OCI-M2 (cell line): ENCODE results near the gene PPIL6.
"Not testable (repeated sequence)": the region's sequence is repeated elsewhere in the genome, so short reads cannot be mapped to it uniquely, and the experiment has no call there.

Experiments used
- DNase-seq: peaks from one replicate; lab custom pipeline; 2025; ENCODE audit not compliant: unreplicated experiment; lab: John Stamatoyannopoulos, UW

PPIL6 gene

GRCh38 chr6:109467696-109468095 is 27.3 kb upstream of the PPIL6 start:
- no peak for DNase-seq

- DNase-seq: no peak
Measured at GRCh38 chr6:109466212-109466923, 25.9 kb upstream of the PPIL6 start.

GRCh38 chr6:109465772-109466171 is 25.3 kb upstream of the PPIL6 start:
- DNase-seq: no peak

DNA sequence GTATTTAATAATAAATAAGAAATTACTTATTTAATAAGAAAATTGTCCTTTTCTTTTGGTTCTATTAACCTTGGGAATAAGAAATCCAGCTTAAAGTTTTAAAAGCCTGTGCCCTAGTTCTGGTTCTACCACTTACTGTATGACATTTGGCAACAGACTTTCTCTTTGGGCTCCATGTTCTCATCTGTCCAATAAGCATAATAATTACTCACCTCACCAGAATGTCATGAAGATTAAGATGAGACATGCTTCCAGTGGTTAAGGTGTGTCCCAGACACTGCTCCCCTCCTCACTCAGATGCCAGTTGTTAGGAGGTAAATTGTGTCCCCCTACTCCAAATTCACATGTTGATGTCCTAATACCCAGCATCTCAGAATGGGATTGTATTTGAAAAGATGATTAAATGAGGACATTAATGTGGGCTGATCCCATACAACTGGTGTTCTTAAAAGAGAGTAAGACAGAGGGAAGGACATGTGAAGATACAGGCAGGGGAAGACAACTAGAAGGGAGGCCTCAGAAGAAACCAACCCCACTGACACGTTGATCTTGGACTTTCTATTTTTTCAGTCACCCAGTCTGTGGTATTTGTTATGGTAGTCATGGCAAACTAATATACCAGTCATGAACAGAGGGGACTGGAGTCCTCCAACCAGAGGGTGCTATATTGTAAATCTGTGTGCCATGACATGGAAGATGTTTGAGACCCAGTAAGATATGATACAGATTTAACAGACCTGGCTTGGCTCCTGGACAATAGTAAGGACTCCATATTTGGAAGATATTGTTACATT is 21.5 kb upstream of the PPIL6 start:
- no peak for DNase-seq

DNA sequence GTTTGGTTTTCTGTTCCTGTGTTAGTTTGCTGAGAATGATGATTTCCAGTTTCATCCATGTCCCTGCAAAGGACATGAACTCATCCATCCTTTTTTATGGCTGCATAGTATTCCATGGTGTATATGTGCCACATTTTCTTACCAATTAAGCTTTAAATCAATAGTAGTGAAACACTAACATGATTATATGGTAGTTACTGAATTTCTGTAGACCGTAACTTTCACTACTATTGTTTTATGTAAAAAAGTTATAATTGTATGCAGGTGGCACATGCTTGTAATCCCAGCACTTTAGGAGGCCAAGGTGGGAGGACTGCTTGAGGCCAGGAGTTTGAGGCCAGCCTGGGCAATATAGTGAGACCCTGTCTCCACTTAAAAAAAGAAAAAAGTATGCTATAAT is 20.8 kb upstream of the PPIL6 start:
- not testable (repeated sequence) for DNase-seq

DNA sequence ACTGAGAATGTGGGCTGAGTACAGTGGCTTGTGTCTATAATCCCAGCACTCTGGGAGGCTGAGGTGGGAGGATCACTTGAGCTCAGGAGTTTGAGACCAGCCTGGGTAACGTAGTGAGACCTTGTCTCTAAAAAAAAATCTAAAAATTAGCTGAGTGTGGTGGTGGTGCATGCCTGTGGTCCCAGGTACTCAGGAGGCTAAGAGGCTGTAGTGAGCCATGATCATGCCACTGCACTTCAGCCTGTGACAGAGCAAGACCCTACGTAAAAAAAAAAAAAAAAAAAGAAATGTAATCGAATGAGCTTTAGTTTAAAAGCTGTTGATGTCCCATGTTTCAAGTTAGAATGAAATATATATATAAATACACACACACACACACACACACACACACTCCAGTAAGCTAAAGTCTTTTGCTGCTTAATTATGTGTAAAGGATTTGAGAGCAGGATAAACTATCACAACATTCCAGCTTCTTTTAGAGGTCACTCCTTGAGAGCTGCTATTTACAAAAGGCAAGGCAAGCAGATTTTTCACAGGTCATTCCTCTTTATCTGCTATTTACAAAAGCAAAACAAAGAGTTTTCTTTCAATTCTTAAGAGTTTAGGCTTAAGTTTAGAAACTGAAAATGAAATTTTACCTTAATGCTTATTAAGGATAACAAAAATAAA is 19.9 kb upstream of the PPIL6 start:
- DNase-seq: no peak

GRCh38 chr6:109458774-109459531 is 18.5 kb upstream of the PPIL6 start:
- no peak for DNase-seq

DNA sequence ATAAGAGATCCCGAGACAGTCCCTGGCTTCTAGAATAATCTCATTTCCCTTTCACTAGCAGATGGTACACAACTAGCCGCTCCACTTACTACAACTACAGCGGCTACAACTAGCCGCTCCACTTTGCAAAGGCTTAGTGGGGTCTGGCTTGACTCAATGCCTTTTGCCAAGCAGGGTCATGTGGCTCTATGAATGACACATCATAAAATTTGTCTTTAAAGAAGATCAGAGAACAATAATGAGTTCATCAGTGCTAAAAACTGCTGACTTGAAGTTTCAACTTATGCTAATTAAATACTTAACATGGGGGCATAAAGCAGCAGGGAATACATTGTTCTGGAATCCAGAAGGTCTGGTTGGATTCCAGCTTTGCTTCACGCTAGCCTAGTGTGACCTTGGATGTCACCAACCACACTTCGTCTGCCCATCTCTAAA is 17.2 kb upstream of the PPIL6 start:
- DNase-seq: no peak

GRCh38 chr6:109456710-109457561 is 16.5 kb upstream of the PPIL6 start:
- DNase-seq: no peak

- DNase-seq: no peak
Measured at GRCh38 chr6:109456111-109456583, 15.7 kb upstream of the PPIL6 start.

- DNase-seq: no peak
Measured at GRCh38 chr6:109455437-109456110, 15.1 kb upstream of the PPIL6 start, which contains the start of gene MICAL1. MICAL1 (minus strand) TSS chr6:109455772; CDS start chr6:109454196, 1,576 bp downstream.

DNA sequence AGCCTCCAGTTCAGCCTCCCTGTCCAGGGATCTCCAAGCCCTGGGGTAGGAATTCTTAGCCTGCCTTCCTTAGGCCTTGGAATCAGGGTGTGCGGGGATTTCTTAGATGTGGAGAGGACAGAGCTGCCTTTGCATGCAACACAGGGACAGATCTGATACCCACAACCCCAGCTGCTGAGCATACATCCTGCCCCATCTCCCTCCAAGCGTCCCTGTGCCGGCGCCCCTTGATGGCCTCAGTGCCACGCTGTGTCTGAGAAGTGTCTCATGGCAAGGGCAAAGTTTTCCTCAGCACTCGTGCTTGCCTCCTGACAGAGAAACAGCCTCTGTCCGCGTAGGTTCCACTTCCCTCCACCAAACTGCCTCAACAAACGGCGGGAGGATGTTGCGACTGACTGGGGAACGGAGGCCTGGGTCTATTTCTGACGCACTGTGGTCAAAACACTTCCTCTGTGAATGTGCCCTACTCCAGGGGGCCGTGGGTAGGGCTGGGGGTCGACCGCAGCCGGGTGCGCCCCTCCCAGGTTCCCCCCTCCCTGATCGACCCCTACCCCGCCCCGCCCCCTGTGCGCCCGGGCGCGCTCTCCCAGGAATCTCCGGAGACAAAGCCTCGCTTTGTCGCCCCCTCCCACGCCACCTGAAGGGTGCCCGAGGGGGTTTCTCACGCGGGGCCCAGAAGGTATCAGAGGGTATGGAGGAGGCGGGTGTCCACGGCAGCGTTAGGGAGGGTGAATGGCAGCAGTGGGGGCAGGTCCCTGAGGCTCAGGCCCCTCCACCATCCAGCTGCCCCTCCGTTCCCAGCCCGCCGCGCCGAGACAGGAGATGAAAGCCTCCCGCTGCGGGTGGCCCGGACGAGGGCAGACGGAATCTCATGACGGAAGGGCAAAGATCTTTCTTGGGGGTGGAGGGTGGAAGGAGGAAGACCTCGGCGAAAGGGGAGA is 14.3 kb upstream of the PPIL6 start:
- no peak for DNase-seq

DNA sequence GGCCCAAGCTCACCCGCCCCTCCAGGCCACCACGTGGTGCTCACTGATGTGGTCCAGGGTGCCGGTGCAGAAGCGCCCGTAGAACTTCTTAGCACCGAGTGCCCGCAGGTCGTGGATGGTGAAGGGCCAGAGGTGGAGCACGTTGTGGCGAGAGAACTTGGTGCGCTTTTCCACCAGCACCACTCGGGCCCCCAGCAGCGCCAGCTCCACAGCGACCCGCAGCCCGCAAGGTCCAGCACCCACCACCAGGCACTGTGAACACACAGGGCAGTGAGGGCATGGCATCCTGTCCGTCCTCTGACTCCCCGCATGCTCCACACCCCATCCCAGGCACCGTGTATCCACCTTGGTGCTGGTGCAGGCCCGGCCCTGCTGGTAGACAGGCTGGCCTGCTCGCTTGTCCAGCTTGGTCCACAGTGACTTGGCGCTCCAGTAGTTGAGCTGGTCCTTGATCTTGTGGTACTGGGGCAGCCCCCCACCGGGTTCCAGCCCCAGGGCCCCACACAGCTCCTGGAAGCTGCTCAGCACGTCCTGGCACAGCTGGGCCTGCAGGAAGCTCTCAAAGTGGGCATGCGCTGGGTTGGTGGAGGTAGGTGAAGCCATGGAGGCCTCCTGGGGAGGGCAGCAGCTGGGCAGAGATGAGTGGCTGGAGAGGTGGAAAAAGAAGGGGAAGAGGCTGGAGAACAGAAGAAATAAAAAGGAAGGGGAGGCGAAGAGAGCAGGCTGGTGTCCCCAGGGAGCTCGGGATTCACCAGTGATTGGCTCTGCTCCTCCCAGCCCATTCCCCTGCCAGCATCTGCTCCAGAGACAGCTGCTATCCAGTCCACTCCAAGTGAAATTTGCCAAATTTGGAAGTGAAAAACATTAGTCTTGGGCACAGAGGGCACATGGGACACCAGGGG is 13.4 kb upstream of the PPIL6 start:
- no peak for DNase-seq

- DNase-seq: no peak
Measured at GRCh38 chr6:109453156-109453555, 12.7 kb upstream of the PPIL6 start.

DNA sequence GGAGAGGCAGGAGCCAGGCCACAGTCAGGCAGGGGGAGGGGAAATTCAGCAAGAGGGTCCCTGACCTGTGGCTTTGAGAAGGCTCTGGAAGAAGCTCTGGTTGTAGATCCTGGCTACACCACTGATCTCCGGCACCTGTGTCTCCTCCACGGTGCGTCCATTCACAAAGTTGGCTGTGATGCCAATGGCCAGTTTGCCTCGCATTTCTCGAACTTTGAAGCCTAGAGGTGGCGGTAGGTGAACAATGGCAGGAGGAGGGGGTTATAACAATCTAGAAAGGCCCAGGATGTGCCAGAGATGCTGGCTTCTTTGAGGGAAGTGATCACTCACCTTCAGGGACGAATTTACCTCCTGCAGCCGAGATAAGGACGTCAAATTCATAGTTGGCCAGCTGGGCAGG is 11.8 kb upstream of the PPIL6 start:
- no peak for DNase-seq

DNA sequence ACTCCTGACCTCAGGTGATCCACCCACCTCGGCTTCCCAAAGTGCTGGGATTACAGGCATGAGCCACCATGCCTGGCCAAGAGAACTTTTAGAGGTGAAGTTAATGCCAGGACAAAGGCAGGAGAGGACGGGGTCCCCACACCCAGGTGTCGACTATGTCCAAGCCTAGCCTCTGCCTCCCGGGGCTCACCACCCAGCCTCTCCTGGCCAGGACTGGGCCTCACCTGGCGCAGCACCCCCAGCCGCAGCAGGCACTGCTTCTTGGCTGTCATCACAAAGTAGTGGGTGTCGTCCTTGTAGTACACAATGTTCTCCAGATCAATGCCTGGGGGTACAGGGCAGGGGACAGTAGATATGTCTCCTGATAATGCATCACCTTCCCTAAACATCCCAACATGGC is 10.9 kb upstream of the PPIL6 start:
- no peak for DNase-seq

DNA sequence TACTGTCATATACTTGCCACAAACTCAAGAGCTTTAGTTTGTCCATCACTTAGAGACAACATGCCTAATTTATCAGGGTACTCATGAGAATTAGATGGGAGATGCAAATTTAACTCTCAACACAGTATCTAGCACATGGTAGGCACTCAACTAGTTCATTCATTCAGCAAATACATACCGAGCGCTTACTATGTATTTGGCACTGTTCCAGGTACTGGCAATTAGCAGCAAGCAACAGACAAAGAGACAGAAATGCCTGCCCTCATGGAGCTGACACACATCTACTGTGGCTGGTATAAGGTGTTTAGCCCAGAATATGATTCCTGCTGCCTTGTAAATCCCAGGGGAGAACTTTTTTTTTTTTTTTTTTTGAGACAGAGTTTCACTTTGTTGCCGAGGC is 10.4 kb upstream of the PPIL6 start:
- DNase-seq: no peak
